Measurements from ENCODE around the gene KIRREL1.

GRCh38 chr1:158008630-158009029, 15.2 kb downstream of the KIRREL1 start:
- TF ChIP-seq CTCF (IDR thresholded peaks at IDR 0.05; ENCODE audit: insufficient read depth, low read depth, low read length): no peak
- no peak for TF ChIP-seq EZH2 (IDR thresholded peaks at IDR 0.05; ENCODE audit: insufficient read depth, low read length)
